HAP-1 (cell line): ENCODE data around the gene FAM221B.

Experiments
- DNase-seq, 2 experiments: peaks; one replicate each; pipeline ENCODE4 v3.0.0-alpha.2; 2016 to 2020; ENCODE audit warnings: low spot score in 2 of 2
- H3K27me3 ChIP-seq: fragments of 250-450 bp; sonication (Bioruptor Pico); 2 replicates; pipeline ENCODE4 v1.5.1; 2020; ENCODE audit warnings: low read depth, mild to moderate bottlenecking, moderate library complexity
- H3K36me3 ChIP-seq: fragments of 250-450 bp; sonication (Bioruptor Pico); replicated peaks from 2 replicates; pipeline ENCODE4 v1.5.1; 2020; ENCODE audit warnings: mild to moderate bottlenecking
- H3K4me1 ChIP-seq: fragments of 250-450 bp; sonication (Bioruptor Pico); 2 replicates; pipeline ENCODE4 v1.5.1; 2020; ENCODE audit warnings: mild to moderate bottlenecking
- H3K4me3 ChIP-seq: fragments of 250-450 bp; sonication (Bioruptor Pico); 2 replicates; pipeline ENCODE4 v1.5.1; 2020; ENCODE audit warnings: mild to moderate bottlenecking, moderate library complexity
- H3K9me3 ChIP-seq: fragments of 250-450 bp; sonication (Bioruptor Pico); 2 replicates; pipeline ENCODE4 v1.5.1; 2020; ENCODE audit warnings: mild to moderate bottlenecking, moderate library complexity
- in situ Hi-C: fragments of 300-500 bp; cut with MboI; formaldehyde crosslinking; loops from 3 replicates; pipeline ENCODE4 v1.14.3; 2020; ENCODE audit warnings: low sequenced_read_pairs, inconsistent platforms, mixed read lengths

The FAM221B gene, protein sequence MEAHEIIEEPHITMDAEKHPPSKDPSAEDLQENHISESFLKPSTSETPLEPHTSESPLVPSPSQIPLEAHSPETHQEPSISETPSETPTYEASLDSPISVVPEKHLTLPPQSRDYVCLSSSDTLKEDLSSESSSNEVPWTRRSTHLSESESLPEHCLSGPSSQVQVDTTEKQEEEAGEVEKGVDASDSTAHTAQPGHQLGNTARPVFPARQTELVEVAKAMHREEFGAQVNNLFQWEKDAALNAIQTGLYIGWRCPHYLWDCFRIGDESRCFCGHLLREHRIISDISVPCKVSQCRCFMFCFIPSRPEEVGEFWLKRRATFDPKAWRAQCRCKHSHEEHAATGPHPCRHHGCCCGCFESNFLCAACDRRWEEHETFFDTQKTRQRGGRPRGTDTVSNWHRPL

DNA sequence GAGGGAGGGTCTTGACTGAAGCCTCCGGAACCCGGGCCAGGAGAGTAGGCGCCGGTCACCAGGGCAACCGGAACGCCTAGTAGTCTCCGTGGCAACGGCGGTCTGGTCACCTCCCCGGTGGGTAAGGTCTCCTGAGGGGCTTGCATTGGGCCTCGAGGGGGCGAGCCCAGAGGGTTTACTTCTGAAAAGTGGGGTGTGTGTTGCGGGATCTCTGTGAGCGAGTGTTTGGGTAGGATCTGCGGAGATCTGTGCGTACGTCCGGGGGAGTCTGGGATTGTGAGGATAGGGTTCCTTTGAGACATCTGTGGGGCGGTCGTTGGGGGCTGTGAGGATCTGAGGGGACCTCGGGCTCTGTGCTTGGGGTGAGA is at the start of gene FAM221B:
TSS of gene FAM221B (minus strand) at position 17 of the 368 bp plus-strand sequence. CDS start 2,571 bp downstream, outside the sequence.
- H3K36me3 ChIP-seq = no peaks in the 10 kb centered on the region
- peak within 1 kb of the TSS; percentile 41 for H3K4me3 ChIP-seq
- in situ Hi-C loops = no loop called here
- no peaks in the 10 kb centered on the region for H3K27me3 ChIP-seq
- no peak for DNase-seq
- no peaks in the 10 kb centered on the region for H3K9me3 ChIP-seq
- peaks cover 5% of the 10 kb centered on the region for H3K4me1 ChIP-seq

DNA sequence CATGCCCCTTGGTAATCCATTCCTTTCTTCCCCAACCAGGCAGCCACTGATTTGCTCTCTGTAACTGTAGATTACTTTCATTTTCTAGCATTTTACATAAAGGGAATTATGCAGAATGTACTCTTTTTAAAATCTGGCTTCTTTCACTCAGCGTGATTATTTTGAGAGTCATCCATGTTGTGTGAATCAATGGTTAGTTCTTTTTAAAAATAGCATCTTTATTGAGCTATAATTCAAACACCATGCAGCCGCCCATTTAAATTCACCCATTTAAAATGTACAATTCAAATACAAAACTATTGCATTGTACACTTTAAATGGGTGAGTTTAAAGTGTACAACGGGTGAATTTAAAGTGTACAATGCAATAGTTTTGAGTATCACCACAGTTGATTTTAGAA is 44.0 kb upstream of the FAM221B start:
- Histone ChIP-seq H3K9me3 (no peaks in the 10 kb centered on the region), H3K4me3 (no peak overlapping the region), H3K27me3 (no peaks in the 10 kb centered on the region), H3K4me1 (peaks cover 6% of the 10 kb centered on the region), H3K36me3 (no peaks in the 10 kb centered on the region)
- in situ Hi-C loops = no loop called here
- peak in 1 of 2 experiments; percentile 36 for DNase-seq

DNA sequence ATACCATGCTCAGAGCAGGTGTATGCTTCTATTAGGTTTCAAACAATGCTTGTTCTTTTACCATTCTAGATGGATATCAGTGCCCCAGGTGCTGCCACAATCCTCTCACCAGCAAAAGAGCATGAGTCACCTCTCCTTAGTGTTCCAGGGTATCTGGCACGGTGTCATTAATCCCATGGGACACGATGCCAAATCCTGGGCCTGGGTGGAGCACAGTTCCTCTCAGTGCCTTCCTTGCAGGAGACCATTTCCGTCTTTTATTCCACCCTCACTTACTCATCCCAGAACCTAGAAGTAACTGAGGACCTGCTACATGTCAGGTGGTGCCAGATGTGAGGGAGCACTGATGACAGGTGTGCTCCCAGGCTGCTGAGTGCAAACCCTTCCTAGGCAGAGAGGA is 43.0 kb upstream of the FAM221B start:
- Histone ChIP-seq H3K4me3 (no peak overlapping the region), H3K4me1 (peaks cover 6% of the 10 kb centered on the region), H3K27me3 (no peaks in the 10 kb centered on the region), H3K36me3 (no peaks in the 10 kb centered on the region), H3K9me3 (no peaks in the 10 kb centered on the region)
- no peak for DNase-seq
- in situ Hi-C loops = no loop called here

DNA sequence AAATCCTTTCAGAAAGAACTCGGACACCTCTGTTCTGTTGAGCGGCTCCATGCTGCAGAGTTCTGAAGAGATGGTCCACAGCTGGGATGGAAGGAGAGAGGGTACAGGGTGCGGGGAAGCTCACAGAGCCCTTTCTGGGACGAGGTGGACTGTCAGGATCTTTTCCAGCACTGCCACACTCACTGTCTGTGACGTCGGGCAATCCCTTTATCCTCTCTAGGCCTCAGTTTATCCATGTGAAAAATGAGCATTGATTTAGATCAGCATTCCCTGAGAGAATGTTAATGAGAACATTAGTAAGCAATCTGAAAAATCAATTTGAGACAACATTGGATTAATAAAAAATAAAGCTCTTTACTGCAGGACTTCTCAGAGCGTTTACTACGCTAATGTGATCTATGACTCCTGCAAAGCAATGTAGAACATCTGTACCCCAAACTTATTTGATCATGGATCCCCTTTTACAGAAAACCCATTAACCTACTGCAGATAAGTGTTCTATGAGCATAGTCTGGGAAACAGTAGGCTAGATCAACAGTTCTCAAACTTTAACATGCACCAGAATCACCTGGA is 41.9 kb upstream of the FAM221B start, which contains the start of gene OR13J1:
TSS of gene OR13J1 (minus strand) at position 51 of the 573 bp plus-strand sequence. CDS start at position 51, 0 bp downstream.
- no peak for DNase-seq
- in situ Hi-C loops = no loop called here
- no peak within 1 kb of the TSS for H3K4me3 ChIP-seq
- H3K36me3 ChIP-seq = no peaks in the 10 kb centered on the region
- peaks cover 6% of the 10 kb centered on the region for H3K4me1 ChIP-seq
- no peaks in the 10 kb centered on the region for H3K27me3 ChIP-seq
- no peaks in the 10 kb centered on the region for H3K9me3 ChIP-seq

DNA sequence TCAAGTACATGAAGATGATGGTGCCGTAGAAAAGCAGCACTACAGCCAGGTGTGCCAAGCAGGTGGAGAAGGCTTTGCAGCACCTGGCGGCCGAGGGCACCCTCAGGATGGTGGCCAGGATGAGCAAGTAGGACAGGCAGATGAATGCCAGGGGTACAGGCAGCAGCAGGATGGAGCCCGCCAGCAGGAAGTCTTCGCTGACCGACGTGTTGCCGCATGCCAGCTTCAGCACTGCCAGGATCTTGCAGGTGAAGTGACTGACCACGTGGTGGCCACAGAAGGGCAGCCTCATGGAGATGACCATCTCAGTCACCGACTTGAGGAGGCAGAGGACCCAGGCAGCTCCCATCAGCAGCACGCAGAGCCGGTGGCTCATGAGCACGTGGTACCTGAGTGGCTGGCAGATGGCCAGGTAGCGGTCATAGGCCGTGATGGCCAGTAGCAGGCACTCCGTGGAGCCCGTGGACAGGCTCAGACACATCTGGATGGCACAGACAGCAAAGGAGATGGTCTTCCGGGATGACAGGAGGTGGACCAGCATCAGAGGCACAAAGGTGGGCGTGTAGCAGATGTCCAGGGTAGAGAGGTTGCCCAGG is 41.2 kb upstream of the FAM221B start:
- H3K4me1 ChIP-seq = peaks cover 6% of the 10 kb centered on the region

DNA sequence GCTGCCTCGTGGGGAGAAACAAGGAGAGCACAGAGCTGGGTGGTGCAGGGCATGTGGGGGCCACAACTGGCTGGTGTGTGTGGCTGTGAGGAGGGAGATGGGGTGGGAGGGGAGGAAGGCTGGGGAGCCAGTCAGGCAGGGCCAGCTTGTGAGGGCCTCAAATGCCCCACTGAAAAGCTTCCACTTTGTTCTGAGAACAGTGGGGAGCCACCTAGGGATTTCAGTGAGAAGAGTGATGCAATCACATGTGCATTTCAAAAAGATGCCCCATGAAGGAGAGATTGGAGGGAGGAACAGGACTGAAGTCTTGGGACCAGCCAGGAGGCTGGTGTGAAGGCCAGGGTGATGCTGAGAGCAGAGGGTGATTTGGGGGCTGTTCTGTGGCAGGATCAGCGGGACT is 40.4 kb upstream of the FAM221B start:
- Histone ChIP-seq H3K27me3 (no peaks in the 10 kb centered on the region), H3K9me3 (no peaks in the 10 kb centered on the region), H3K4me1 (peaks cover 6% of the 10 kb centered on the region), H3K4me3 (no peak overlapping the region), H3K36me3 (no peaks in the 10 kb centered on the region)
- in situ Hi-C loops = no loop called here
- DNase-seq = no peak

More for the DNA sequence above, 41.2 kb upstream of the FAM221B start:
- no peak for DNase-seq
- in situ Hi-C loops = no loop called here
- H3K4me3 ChIP-seq = no peak overlapping the region
- H3K36me3 ChIP-seq = no peaks in the 10 kb centered on the region
- H3K9me3 ChIP-seq = no peaks in the 10 kb centered on the region
- H3K27me3 ChIP-seq = no peaks in the 10 kb centered on the region

DNA sequence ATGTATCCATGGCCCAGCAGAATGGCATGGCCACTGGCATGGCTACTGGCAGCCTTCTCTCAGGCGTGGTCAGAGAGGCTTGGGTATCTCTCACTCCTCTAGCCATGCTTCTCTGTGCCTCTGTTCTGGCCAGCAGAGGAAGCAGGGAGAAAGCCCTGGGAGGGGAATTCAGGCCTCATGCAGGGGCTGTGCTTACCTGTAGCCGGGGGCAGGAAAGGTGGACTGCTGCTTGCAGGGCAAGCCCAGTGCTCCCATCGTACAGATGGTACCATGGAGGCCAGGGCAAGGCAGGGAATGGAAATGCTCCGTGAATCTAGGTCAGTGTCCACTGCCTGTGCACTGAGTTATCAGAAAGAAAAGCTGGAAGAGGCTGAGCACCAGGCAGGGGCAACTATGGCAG is 39.0 kb upstream of the FAM221B start:
- Histone ChIP-seq H3K9me3 (no peaks in the 10 kb centered on the region), H3K4me1 (no peaks in the 10 kb centered on the region; the same call in 1 of the 2 replicates), H3K36me3 (no peaks in the 10 kb centered on the region), H3K4me3 (no peak overlapping the region), H3K27me3 (no peaks in the 10 kb centered on the region)
- no peak for DNase-seq
- in situ Hi-C loops = no loop called here

DNA sequence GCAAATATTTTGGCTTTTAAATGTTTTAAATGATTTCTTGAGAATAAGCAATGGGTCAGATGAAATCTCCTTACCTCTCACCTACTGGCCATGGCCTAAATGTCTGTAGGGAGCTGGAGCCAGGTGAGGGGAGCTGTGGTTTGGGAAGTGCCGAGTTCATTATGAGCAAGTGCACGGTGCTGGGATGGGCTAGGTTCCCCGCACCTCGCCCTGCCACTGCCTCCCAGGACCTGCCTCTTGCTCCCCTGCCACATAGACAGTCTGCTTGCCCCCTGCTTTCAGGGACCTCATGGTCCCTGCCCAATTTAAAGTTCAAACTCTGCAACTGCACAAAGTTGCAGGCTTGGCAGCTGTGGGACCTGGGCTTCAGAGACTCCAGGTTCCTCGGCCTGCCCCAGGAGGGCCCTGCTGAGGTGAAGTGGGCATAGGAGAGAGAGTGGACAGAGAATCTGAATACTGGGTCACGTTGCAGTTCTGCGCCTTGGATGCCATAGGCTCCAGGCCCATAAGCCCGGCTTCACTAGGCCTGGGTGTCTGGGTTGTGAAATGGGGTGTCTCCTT is 36.2 kb upstream of the FAM221B start:
- DNase-seq = no peak
- Histone ChIP-seq H3K27me3 (peaks cover 7% of the 10 kb centered on the region; the same call in 1 of the 2 replicates), H3K4me3 (no peak overlapping the region), H3K4me1 (no peaks in the 10 kb centered on the region), H3K36me3 (no peaks in the 10 kb centered on the region), H3K9me3 (no peaks in the 10 kb centered on the region)
- in situ Hi-C loops = no loop called here

DNA sequence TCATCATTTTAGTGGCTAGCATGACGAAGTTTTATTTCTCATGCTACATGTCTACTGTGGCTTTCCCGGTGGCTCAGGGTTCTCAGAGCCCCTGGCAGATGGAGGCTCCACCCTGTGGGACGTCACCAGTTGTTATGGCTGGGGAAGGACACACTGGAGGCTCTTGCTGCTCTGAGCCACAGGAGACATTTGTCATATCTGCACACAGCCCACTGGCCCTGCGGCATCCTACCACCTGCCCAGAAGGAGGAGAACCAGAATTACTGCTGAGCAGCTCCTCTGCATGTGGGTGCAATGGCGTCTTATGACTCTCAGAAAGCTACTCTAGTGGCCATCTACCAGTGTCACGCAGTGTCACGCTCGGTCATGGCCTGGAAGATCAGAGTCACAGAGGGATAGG is 35.1 kb upstream of the FAM221B start:
- no peaks in the 10 kb centered on the region for H3K36me3 ChIP-seq
- no peak overlapping the region for H3K4me3 ChIP-seq
- H3K4me1 ChIP-seq = no peaks in the 10 kb centered on the region
- peaks cover 8% of the 10 kb centered on the region; the same call in 1 of the 2 replicates for H3K27me3 ChIP-seq
- DNase-seq = no peak
- in situ Hi-C loops = no loop called here
- H3K9me3 ChIP-seq = no peaks in the 10 kb centered on the region

DNA sequence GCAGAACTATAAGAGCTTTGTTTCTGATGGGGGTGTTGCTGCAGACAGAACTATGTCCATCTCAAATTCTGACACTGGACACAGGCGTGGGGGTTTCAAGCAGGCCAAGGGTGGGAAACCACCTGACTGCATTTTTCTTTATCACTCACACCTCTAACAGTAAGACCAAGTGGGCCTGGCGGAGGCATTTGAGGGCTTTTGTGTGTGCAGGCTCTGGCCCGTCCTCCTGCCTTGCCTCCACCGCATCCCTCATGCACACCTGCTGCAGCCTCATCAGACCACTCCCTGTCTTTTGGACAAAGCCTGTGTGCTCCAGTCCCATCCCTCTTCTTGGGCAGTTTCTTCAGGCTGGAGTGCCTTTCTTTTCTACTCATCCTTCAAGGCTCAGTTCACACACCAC is 33.8 kb upstream of the FAM221B start:
- in situ Hi-C loops = no loop called here
- no peaks in the 10 kb centered on the region for H3K4me1 ChIP-seq
- peaks cover 8% of the 10 kb centered on the region; the same call in 1 of the 2 replicates for H3K27me3 ChIP-seq
- H3K36me3 ChIP-seq = no peaks in the 10 kb centered on the region
- H3K4me3 ChIP-seq = no peak overlapping the region
- DNase-seq = no peak
- no peaks in the 10 kb centered on the region for H3K9me3 ChIP-seq

DNA sequence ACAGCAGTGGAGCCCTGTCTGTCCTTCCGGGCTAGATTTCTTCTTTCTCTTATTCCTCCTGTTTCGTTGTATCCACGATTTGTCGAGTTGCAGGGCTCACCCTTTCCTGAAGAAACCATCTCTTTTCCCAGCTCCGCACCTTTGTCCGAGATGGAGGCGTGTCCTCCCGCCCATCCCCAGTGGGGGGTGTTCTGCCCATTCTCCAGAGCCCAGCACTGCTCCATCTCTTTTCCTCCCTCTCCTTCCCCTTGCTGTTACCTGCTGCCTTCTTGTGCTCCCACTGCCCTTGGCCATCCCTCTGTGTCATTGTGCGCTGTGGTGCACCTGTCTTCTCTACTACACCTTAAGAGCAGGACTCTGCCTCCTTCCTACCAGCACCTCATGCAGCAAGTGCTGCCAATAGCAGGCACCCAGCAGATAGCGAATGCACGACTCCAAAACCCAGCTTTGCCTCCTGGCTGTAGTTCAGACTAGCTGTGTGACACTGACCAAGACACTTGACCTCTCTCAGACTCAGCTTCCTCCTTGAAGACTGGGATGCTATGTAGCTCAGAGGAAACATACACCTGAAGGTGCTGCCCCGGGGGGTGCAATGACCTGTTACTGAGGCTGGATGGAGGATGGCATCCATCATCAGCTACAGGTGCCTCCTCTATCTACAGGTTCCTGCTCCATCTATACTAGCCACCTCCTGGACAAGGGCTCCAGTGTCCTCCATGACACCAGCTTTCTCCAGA is 32.8 kb upstream of the FAM221B start:
- Histone ChIP-seq H3K4me1 (no peaks in the 10 kb centered on the region), H3K36me3 (no peaks in the 10 kb centered on the region), H3K27me3 (peaks cover 8% of the 10 kb centered on the region; the same call in 1 of the 2 replicates), H3K9me3 (no peaks in the 10 kb centered on the region), H3K4me3 (no peak overlapping the region)
- in situ Hi-C loops = no loop called here
- DNase-seq = no peak

DNA sequence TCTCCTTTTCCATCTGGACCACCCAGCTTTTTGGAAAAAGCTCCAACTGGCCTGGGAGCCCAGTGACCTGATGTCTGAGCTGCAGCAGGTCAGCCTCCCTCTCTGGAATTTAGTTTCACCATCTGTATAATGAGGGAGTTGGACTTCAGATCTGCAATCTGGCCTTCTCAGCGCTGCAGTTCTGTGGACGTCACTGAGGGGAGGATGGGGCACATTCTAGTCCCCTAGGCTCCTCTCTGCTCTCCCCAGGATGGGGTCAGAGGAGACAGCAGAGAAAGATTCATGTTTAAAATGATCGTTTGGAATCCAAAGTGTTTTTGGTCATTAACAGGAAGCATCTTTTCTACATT is 31.4 kb upstream of the FAM221B start:
- H3K36me3 ChIP-seq = no peaks in the 10 kb centered on the region
- no peak overlapping the region for H3K4me3 ChIP-seq
- in situ Hi-C loops = no loop called here
- DNase-seq = no peak
- H3K4me1 ChIP-seq = no peaks in the 10 kb centered on the region
- peaks cover 8% of the 10 kb centered on the region; the same call in 1 of the 2 replicates for H3K27me3 ChIP-seq
- no peaks in the 10 kb centered on the region for H3K9me3 ChIP-seq

DNA sequence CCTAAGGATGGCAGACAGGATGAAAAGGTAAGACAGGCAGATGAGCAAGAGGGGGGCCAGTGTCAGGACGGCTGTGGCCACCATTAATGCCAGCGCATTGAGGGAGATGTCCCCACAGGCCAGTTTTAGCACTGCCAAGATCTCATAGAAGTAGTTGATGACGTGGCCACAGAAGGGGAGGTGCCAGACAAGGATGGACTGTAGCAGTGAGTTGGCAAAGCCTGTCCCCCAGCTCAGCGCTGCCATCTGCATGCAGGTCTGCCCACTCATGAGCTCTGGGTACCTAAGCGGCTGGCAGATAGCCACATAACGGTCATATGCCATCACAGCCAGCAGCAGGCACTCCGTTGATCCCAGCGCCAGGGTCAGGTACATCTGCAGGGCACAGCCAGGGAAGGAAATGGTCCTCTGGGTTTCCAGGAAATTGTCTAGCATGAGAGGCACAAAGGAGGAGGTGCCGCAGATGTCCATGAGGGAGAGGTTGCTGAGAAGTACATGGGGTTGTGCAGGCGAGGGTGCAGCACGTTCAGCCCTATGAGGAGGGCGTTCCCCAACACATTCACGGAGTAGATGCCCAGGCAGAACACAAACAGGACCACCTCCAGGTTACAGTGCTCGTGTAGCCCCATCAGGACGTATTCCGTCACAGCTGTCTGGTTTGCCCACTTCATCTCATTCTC is 30.9 kb upstream of the FAM221B start:
- no peaks in the 10 kb centered on the region for H3K36me3 ChIP-seq
- no peaks in the 10 kb centered on the region for H3K4me1 ChIP-seq
- no peaks in the 10 kb centered on the region for H3K9me3 ChIP-seq
- in situ Hi-C loops = no loop called here
- peaks cover 8% of the 10 kb centered on the region; the same call in 1 of the 2 replicates for H3K27me3 ChIP-seq
- H3K4me3 ChIP-seq = no peak overlapping the region
- DNase-seq = no peak
